Myocyte (in vitro differentiated cells): ENCODE results near the gene USP30. TPM values are rescaled to one million over a fixed set of nuclear protein-coding genes. Genes with fewer than 3 reads are reported as not detected.
"Not testable (repeated sequence)": the region's sequence is repeated elsewhere in the genome, so short reads cannot be mapped to it uniquely, and the experiment has no call there.

Source experiments
- DNase-seq: peaks from one replicate; pipeline ENCODE4 v3.0.0-alpha.2; 2012; ENCODE audit warnings: low read depth
- polyA plus RNA-seq: library from polyadenylated mRNA; unstranded; fragments of >200 nt; gene quantifications from one replicate; pipeline ENCODE4 v1.2.1, GENCODE V29; 2012; ENCODE audit warnings: missing spikeins
- total RNA-seq: library from RNA; depleted of rRNA; stranded (reverse); fragments of >200 nt; gene quantifications from 2 replicates; pipeline ENCODE4 v1.2.3, GENCODE V29; 2014

USP30 gene, protein sequence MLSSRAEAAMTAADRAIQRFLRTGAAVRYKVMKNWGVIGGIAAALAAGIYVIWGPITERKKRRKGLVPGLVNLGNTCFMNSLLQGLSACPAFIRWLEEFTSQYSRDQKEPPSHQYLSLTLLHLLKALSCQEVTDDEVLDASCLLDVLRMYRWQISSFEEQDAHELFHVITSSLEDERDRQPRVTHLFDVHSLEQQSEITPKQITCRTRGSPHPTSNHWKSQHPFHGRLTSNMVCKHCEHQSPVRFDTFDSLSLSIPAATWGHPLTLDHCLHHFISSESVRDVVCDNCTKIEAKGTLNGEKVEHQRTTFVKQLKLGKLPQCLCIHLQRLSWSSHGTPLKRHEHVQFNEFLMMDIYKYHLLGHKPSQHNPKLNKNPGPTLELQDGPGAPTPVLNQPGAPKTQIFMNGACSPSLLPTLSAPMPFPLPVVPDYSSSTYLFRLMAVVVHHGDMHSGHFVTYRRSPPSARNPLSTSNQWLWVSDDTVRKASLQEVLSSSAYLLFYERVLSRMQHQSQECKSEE
- 14.0 and 16.2 TPM in 2 replicates for total RNA-seq
- polyA plus RNA-seq = 8.6 TPM

DNA sequence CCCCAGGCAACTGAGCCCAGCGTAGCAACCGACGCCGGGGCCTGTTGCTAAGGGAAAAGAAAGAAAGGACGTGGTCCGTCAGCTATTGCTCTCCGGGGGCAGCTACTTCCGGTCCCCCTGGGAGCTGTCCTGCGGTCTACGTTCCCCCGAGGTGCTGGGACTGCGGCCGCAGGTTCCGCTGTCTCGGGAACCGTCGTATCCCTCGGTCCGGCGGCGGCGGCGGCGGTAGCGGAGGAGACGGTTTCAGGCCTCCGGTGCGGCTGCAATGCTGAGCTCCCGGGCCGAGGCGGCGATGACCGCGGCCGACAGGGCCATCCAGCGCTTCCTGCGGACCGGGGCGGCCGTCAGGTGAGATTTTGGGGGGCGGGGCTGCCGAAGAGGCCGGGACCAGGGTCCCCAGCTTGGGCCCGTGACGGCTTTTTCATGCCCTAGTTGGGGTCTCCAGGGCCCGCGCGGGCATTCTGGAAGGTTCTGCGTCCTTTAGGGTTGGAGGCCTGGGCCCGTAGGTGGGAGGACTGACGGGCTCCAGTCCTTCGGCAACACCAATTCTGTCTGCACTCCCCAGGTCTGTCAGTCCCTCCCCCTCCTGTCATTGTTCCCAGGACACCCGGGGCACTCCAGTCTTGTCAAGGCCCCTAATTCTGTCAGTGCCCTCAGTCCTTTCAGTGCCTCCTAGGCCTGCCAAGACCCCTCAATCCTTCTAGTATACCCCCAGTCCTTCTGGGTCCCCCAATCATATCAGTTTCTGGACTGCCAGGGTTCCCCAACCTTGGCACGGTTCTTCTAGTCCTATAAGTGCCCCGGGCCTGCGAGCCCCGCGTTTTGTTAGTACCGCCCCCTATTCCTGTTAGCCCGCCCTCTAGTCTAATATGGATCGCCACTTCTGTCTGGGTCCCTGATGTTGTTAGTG is at the start of gene USP30:
USP30 (plus strand) TSS at position 163 of the 910 bp plus-strand sequence; CDS start at position 266, 103 bp downstream.
- peak; percentile 86 for DNase-seq

DNA sequence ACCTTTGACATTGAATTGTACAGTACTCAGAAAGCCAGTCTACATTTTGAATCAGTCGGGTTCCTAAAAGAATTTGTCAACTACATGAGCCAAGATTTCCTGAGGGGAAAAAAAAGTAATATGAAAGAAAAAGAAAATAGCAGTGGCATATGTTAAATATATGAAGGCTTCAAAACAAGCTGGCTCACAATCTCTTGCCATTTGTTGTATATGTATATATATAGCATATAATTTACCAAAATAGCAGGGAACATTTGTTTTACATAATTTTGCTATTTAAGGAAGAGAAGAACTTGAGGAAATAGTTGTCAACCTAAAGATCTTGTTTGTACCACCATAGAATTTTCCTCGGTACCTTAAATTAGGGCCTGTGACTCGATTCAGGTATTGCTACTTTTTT is 48.4 kb upstream of the USP30 start:
- no peak for DNase-seq

DNA sequence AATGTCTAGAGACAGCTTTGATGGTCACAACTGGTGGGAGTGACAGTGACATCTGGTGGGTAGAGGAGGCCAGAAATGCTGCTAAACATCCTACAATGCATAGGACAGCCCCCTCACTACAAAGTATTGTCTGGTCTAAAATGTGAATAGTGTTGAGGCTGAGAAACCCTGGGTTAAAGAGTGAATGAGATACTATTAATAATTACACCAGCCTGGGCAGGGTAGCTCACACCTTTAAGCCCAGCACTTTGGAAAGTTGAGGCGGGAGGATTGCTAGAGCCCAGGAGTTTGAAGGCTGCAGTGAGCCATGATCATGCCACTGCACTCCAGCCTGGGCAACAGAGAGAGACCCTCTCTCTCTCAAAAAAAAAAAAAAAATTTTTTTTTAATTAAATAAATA is 42.6 kb upstream of the USP30 start:
- no peak for DNase-seq

DNA sequence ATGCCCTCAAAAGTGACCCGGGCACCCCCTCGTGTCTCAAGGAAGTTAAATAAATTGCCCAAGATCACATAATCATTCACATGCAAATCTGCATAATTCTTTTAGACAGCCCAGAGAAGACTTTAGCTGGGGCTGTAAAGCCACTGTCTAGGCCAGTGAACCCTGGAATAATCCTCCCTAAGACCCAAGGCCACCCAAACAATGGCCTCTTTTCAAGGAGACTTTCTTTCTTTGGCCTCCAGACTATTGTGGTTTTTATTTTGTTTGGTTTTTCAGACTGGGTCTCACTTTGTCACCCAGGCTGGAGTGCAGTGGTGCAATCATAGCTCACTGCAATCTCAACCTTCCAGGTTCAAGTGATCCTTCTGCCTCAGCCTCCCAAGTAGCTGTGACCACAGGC is 42.1 kb upstream of the USP30 start:
- no peak for DNase-seq

DNA sequence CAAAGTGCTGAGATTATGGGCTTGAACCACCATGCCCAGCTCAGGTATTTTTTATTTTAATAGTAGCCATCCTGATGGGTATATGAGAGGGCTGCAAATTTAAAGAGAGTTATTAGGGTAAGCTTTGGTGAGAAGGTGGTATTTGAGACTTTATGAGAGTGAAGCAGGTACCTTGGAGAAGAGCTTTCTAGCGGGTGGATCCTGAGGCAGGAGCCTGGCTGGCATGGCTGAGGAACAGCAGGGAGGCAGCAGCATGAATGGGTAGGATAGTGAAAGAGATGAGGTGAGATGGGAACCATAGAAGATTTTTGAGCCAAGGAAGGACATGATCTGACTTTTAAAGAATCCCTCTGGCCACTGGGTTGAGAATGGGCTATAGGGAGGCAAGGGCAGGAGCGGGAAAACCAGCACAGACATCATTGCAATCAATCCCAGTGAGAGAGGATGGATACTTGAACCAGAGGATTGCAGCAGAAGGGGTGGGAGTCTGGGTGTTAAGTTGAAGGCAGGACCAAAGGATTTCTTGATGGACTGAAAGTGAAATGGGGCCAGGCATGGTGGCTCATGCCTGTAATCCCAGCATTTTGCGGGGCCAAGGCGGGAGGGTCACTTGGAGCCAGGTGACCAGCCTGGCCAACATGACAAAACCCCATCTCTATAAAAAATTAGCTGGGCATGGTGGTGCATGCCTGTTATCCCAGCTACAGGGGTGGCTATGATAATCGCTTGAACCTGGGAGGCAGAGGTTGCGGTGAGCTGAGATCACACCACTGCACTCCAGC is 37.2 kb upstream of the USP30 start:
- no peak for DNase-seq

DNA sequence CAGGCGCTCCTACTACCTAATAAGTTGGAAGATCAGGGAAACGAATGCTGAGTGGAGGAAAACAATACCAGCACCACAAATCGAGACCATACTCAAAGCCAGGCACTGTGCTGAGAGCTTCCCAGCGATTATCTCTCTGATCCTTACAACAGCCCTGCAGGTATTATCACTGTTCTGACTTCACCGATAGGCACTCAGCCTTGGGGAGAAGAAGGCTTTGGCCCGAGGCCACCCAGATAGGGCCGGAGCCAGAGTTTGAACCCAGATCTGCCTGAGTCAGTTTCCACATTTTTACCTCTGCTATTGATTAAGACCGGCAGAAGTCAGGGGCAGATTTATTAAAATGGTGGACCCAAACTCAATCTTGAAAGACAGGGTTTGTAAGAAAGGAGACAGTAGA is 36.4 kb upstream of the USP30 start:
- DNase-seq = no peak

DNA sequence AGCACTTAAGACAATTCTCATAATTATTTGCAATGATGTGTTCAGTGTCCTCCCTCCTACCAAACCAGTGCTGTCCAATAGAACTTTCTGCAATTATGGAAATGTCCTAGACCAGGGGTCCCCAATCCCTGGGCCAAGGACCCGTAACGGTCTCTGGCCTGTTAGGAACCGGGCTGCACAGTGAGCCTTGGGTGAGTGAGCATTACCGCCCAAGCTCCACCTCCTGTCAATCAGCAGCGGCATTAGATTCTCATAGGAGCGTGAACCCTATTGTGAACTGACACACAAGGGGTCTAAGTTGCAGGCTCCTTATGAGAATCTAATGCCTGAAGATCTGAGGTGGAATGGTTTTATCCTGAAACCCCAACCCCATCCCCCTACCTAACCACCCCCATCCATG is 35.4 kb upstream of the USP30 start:
- DNase-seq = no peak

DNA sequence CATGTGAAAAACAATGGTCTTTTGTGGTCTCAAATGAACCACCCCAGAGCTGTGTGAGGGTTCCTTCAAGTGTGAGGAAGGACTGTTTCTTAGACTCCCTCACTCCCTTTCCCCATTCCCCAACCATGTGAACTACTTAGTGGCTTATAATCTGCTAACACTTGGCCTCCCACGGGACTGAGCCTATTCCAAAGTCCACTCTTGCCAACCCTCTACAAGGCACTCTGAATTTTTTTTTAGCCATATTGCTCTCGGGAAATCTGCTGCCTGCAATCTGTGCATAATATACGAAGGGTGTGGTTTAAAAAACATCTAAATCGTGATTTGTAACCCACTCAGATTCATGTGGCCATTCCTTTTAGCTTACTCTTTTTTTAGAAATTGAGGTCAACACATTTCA is 34.1 kb upstream of the USP30 start:
- peak; percentile 2 for DNase-seq

DNA sequence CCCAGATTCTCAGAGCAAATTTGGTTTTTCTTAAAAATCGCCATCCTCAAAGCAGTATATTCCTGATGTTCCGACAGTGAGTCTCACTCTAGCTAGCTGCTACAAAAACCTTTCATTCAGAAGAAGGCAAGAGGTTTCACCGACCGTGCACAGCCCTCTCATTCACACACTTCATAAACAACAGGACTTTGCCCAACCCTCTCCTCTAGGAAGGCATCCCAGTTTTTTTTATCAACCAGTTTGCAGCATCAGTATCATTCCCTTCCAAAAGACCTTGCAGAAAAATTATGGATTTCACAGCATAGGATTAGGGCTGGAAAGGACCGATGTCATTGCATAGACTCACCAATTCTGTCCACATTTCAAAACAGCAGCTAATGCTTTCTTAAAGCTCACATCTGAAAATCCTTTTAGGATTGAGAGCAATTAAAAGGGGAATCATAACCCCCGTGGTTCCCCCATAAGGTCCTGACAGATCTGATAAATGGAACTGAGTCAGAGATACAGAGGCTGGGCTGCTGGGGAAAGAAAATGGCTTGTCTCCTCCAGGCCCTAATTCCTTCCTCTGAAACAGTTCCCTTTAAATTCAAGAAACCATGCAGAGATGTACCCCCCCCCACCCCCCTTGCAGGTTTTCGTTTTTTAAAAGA is 32.1 kb upstream of the USP30 start:
- DNase-seq = no peak

DNA sequence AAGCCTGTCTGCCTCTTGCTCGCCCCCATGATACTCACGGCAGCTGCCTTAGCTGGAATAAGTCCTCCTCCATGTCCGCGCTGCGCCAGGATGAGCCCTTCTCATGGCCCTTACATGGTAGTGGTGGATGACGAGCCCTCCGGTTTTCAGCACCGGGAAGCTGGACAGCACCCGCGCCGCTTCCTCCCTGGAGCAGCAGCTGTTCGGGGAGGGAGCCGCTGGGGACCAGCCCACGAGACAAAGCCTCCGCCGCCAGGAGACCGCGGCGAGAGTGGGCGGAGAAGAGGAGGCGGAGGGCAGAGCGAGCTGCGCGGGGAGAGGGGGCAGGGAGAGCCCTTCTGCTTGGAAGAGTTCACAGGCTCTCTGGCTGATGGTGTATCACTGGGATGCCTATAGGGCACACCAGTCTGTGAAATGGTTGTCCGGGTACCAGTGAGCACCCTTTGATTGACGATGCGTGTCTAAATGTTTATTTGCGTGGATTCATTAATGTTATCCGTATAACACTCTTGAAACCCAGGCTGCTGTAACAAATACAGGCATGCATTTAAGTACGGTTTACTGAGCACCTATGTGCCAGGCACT is 31.5 kb upstream of the USP30 start, which contains the start of gene SVOP:
SVOP (minus strand) TSS at position 273 of the 585 bp plus-strand sequence; CDS start at position 73, 200 bp downstream.
- DNase-seq = peak; percentile 93

DNA sequence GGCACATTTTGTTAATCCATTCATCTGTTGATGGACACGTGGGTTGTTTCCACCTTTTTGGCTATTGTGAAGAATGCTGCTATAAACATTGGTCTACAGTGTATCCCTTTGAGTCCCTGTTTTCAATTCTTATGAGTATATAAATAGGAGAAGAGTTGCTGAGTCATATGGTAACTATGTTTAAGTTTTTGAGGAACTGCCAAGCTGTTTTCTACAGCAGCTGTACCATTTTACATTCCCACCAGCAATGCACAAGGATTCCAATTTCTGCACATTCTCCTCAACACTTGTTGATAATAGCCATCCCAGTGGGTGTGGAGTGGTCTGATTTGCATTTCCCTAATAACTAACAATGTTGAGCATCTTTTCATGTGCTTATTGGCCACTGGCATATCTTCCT is 24.6 kb upstream of the USP30 start:
- DNase-seq = no peak

DNA sequence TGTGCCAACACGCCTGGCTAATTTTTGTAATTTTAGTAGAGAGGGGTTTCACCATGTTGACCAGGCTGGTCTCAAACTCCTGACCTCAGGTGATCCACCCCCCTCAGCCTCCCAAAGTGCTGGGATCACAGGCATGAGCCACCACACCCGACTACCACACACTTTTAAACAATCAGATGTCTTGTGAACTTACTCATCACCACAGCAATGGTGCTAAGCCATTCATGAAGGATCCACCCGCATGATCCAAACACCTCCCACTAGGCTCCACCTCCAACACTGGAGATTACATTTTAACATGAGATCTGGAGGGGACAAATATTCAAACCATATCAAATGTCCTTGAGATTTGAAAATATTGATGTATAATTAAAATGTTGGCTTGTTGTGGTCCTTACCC is 23.8 kb upstream of the USP30 start:
- not testable (repeated sequence) for DNase-seq

DNA sequence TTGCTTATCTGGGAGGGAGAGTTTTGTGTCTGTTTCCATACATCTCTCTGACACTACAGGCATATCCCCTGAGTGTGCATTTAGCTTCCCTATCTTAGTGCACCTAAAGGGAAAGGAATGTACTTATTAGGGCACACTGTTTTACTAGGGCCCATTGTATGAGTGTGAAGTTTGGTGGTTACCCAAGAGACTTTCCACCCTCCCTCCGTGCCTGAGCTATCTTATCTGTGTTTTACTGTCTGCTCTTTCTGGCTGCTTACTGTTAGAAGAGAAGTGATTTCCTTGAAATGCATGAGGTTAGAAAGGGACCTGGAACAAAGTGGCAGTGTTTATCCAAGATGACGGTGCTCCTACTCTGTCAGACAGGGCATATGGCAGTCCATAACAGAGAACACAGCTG is 23.0 kb upstream of the USP30 start:
- no peak for DNase-seq

DNA sequence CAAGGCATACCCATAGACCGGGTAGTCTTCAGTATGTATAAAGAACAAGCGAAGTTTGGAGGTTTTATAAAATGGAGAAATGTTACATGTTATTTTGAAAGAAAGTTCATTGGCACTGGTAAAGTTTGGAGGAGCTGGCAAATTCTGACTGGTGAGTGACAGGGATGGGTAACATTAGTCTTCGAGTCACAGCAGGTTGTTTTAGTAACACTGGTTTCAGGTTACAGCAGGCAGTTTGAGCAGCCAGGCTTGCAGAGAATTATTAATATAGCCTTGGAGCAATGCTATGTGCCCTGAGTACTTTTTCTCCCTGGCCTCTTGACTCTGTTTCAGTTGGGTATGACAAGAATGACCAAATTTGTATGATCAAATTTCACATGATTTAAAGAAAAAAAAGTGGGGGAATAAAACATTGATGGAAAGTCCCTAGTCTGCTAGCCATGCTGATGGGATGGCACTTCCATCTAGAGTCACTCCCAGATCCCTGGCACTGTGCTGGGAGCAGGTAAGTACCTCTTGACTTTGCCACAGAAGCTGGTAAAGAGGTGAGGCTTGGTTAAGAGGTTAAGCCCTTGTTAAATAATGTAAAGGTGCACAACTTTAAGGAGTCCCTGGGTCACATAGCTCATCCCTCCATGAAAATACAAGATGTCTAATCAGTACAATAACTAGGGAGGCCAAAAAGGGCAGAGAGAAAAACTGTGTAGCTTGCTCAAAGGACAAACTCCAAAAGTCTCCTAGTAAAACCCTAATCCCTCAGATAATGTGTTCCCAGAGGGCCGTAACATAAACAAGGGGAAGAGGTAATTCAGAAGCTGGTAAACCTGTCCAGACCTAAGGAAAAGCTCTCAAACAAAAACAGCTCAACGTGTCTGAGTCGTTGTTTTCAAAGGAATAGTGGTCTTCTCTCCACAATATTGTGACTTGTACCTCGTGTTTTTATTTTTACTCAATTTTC is 18.9 kb upstream of the USP30 start:
- DNase-seq = peak; percentile 56

DNA sequence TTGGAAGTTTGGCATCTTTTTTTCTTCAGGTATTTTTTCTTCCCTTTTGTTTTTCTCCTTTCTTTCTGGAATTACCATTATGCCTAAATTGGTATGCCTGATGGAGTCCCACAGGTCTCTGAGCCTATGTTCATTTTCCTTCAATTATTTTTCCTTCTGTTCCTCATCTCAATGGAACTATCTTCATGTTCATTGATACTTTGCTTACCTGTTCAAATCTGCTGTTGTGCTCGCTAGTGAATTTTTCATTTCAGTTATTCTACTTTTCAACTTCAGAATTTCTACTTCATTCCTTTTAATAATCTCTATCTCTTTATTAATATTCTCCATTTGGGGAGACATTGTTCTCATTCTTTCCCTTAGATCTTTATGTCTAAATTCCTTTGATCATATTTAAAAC is 15.4 kb upstream of the USP30 start:
- DNase-seq = no peak

DNA sequence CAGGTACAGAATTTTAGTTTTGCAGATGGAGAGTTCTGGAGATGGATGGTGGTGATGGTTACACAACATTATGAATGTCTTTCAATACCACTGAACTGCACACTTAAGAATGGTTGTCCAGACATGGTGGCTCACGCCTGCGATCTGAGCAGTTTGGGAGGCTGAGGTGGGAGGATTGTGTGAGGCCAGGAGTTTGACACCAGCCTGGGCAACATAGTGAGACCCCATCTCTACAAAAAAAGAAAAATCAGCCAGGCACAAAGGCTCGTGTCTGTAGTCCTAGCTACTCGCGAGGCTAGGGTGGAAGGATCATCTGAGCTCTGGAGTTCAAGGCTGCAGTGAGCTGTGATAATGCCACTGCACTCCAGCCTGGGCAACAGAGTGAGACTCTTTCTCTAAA is 8.1 kb upstream of the USP30 start:
- DNase-seq = no peak

DNA sequence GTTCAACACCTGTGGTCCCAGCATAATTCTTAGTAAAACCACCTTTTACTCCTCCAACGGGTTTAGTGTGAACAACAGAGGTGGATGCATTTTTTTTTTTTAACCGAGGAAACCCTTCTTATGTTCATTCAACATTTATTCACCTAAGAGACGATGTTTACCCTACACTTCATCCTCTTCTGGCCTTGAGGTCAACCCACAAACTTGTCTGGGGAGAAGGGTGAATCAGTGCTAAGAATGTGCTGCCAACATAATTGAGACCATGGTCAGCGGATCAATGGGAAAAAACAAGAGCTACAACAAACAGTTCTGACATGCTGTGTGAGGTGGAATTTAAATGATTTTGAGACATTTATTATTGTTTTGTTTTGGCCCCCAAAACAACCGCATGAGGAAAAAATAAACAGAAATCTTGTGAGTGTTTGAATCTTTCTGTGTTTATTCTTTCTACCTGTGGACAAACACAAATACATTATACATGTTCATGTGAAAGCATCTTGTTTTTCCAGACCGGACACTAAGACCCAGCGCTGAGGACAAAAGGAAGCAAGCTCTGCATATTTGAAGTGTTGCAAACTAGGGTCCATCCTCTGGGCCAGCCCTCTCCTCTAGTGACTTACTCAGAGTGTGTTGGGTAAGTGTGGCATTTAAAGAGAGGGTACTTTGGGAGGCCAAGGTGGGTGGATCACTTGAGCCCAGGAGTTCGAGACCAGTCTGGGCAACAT is 5.1 kb upstream of the USP30 start:
- DNase-seq = peak; percentile 12

DNA sequence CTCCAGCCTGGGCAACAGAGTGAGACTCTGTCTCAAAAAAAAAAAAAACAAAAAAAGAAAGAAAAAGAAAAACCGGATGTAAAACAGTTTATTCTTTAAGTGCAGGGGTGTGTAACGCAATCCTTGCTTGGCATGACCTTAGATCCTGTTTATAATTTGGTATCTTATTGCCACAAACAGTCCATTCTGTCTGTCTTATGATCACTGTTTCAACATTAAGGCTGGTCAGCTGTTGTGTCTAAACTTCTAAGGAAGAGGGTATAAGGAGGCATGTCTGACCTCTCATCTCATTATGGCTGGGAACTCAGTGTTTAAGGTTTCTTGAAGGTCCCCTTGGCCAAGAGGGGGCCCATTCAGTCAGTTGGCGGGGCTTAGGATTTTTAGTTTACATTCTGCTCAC is 3.7 kb upstream of the USP30 start:
- DNase-seq = not testable (repeated sequence)
